Measurements from ENCODE around the gene MBD3.

GRCh38 chr19:1538978-1539377, 53.7 kb downstream of the MBD3 start:
- TF ChIP-seq REST (IDR thresholded peaks at IDR 0.05; ENCODE audit: insufficient read depth in 1 of 2, low read depth in 2 of 2, low read length in 2 of 2) (no peak), TAF1 (IDR thresholded peaks at IDR 0.05; ENCODE audit: borderline replicate concordance, insufficient read depth, low read length) (no peak)

Data from PFSK-1 (cell line).